ENCODE results near the gene GUCA2B.

GRCh38 chr1:42136466-42136865 lies 16.7 kb upstream of the GUCA2B start:
- TF ChIP-seq CTCF (IDR thresholded peaks at IDR 0.05; ENCODE audit: low read depth, low read length, missing input control): no peak
- TF ChIP-seq GABPA (IDR thresholded peaks at IDR 0.05 in 1 of 2, conservative IDR thresholded peaks at IDR 0.05 in 1 of 2): no peak
- TF ChIP-seq, protein P1, sequence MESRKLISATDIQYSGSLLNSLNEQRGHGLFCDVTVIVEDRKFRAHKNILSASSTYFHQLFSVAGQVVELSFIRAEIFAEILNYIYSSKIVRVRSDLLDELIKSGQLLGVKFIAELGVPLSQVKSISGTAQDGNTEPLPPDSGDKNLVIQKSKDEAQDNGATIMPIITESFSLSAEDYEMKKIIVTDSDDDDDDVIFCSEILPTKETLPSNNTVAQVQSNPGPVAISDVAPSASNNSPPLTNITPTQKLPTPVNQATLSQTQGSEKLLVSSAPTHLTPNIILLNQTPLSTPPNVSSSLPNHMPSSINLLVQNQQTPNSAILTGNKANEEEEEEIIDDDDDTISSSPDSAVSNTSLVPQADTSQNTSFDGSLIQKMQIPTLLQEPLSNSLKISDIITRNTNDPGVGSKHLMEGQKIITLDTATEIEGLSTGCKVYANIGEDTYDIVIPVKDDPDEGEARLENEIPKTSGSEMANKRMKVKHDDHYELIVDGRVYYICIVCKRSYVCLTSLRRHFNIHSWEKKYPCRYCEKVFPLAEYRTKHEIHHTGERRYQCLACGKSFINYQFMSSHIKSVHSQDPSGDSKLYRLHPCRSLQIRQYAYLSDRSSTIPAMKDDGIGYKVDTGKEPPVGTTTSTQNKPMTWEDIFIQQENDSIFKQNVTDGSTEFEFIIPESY (IDR thresholded peaks at IDR 0.05): no peak
- no peak for TF ChIP-seq FOXA2 (IDR thresholded peaks at IDR 0.05)
- no peak for TF ChIP-seq JUND (IDR thresholded peaks at IDR 0.05)
- TF ChIP-seq REST (IDR thresholded peaks at IDR 0.05): no peak
- TF ChIP-seq YY1 (IDR thresholded peaks at IDR 0.05): no peak

Data from liver (tissue), 3 donors.